HCT116 (cell line): ENCODE data around the gene LRRK1. TPM values are rescaled to one million over a fixed set of nuclear protein-coding genes. Genes with fewer than 3 reads are reported as not detected.

Experiments used
- ATAC-seq: fragments of 200-7000 bp; cut with Tn5 transposase; 2 replicates; pipeline ENCODE4 v1.9.1; 2020; ENCODE audit warnings: mild to moderate bottlenecking, moderate library complexity
- BruUV-seq: library from RNA; stranded (reverse); fragments of 400-500 nt; replicated peaks from 2 replicates; lab custom pipeline; 2021; lab: Mats Ljungman, UMichigan
- CTCF ChIA-PET: fragments of 300-600 bp; sonication (Branson Sonifier 250); formaldehyde crosslinking; loops from one replicate; lab custom pipeline; 2021; ENCODE audit warnings: antibody characterized with exemption; lab: Charles Lee
- POLR2A ChIA-PET: fragments of 300-600, 350-600 bp; sonication (Branson Sonifier 250); formaldehyde crosslinking; loops from one replicate; lab custom pipeline; 2021; ENCODE audit warnings: antibody characterized with exemption; lab: Charles Lee
- RAD21 ChIA-PET, 2 experiments: fragments of 300-600 bp; sonication (Branson Sonifier 250); formaldehyde crosslinking; loops; one replicate each; lab custom pipeline; 2023; ENCODE audit warnings: low total read pairs in 2 of 2; ENCODE audit not compliant: uncharacterized antibody in 2 of 2, unreplicated experiment in 2 of 2, low non-redundant PET in 1 of 2; lab: Charles Lee
- DNase-seq: peaks from one replicate; pipeline ENCODE4 v3.0.0-alpha.2; 2010; ENCODE audit warnings: low read depth, low spot score
- H2AFZ ChIP-seq: fragments of 200-600 bp; shearing (Covaris generic), sonication (generic); 2 replicates; pipeline ENCODE4 v1.6.1; 2017; ENCODE audit warnings: low read depth, mixed run types, mixed read lengths, antibody characterized with exemption, low read length; ENCODE audit not compliant: poor library complexity, severe bottlenecking
- H3K27ac ChIP-seq: 2 replicates; pipeline ENCODE4 v1.5.1; 2012; ENCODE audit warnings: low read depth, low read length
- H3K27me3 ChIP-seq: fragments of 200-600 bp; sonication (generic); 2 replicates; pipeline ENCODE4 v1.6.1; 2016; ENCODE audit warnings: mixed run types, low read length, mixed read lengths; ENCODE audit not compliant: insufficient read depth
- H3K36me3 ChIP-seq, 2 experiments: fragments of 200-500 bp in 1 of 2; fragments of 200-600 bp in 1 of 2; sonication (Bioruptor generic) in 1 of 2; sonication (generic) in 1 of 2; 2 replicates each; pipeline versions ENCODE4 v1.5.1 to v1.6.1; 2014 to 2016; ENCODE audit warnings: low read length in 2 of 2, inconsistent platforms in 1 of 2, mixed read lengths in 1 of 2, mixed run types in 1 of 2; ENCODE audit not compliant: insufficient read depth in 2 of 2, control insufficient read depth in 1 of 2
- H3K4me1 ChIP-seq, 2 experiments: fragments of 200-600 bp in 1 of 2; sonication (generic) in 1 of 2; 2 replicates each; pipeline versions ENCODE4 v1.5.1 to v1.6.1; 2012 to 2017; ENCODE audit warnings: low read length in 2 of 2, inconsistent platforms in 1 of 2, mild to moderate bottlenecking in 1 of 2, mixed read lengths in 1 of 2, mixed run types in 1 of 2, moderate library complexity in 1 of 2; ENCODE audit not compliant: insufficient read depth in 2 of 2, control insufficient read depth in 1 of 2
- H3K4me2 ChIP-seq: fragments of 200-600 bp; sonication (generic); 2 replicates; pipeline ENCODE4 v1.6.1; 2017; ENCODE audit warnings: mixed run types, low read length, mixed read lengths
- H3K4me3 ChIP-seq, 2 experiments: fragments of 200-600 bp in 1 of 2; sonication (generic) in 1 of 2; replicated peaks in 1 of 2; 2 replicates each; pipeline ENCODE4 v1.5.1; 2011 to 2016; ENCODE audit warnings: low read length in 2 of 2, control low read depth in 1 of 2, low read depth in 1 of 2, mild to moderate bottlenecking in 1 of 2, mixed read lengths in 1 of 2, mixed run types in 1 of 2
- H3K79me2 ChIP-seq: fragments of 200-600 bp; sonication (generic); 2 replicates; pipeline ENCODE4 v1.6.1; 2017; ENCODE audit warnings: mild to moderate bottlenecking, mixed run types, low read length, moderate library complexity, mixed read lengths; ENCODE audit not compliant: insufficient read depth
- H3K9ac ChIP-seq: fragments of 200-600 bp; sonication (generic); 2 replicates; pipeline ENCODE4 v1.6.1; 2016; ENCODE audit warnings: low read length, mixed read lengths
- H3K9me2 ChIP-seq: fragments of 200-600 bp; sonication (generic), shearing (Covaris generic); 2 replicates; pipeline ENCODE4 v1.6.1; 2017; ENCODE audit warnings: mixed run types, mild to moderate bottlenecking, moderate library complexity; ENCODE audit not compliant: insufficient read depth
- H3K9me3 ChIP-seq, 2 experiments: fragments of 200-500 bp in 1 of 2; fragments of 200-600 bp in 1 of 2; sonication (Bioruptor generic) in 1 of 2; sonication (generic) in 1 of 2; 2 replicates each; pipeline ENCODE4 v1.6.1; 2014 to 2017; ENCODE audit warnings: low read length in 2 of 2, mixed read lengths in 2 of 2, inconsistent platforms in 1 of 2, low read depth in 1 of 2, mild to moderate bottlenecking in 1 of 2, mixed run types in 1 of 2, moderate library complexity in 1 of 2; ENCODE audit not compliant: control insufficient read depth in 1 of 2, insufficient read depth in 1 of 2
- H4K20me1 ChIP-seq: fragments of 200-600 bp; sonication (generic), shearing (Covaris generic); 2 replicates; pipeline ENCODE4 v1.6.1; 2017; ENCODE audit warnings: mixed run types, mild to moderate bottlenecking, moderate library complexity; ENCODE audit not compliant: insufficient read depth
- CEBPB ChIP-seq: IDR thresholded peaks from 2 replicates; pipeline ENCODE4 v1.6.1; 2012; ENCODE audit warnings: low read depth
- ELF1 ChIP-seq: IDR thresholded peaks from 2 replicates; pipeline ENCODE4 v1.6.1; 2012; ENCODE audit warnings: low read depth, borderline replicate concordance
- EZH2 ChIP-seq: fragments of 200-600 bp; sonication (generic); IDR thresholded peaks from 2 replicates; pipeline ENCODE4 v1.6.1; 2017; ENCODE audit warnings: antibody characterized with exemption, mixed run types
- EZH2phosphoT487 ChIP-seq: fragments of 200-600 bp; IDR thresholded peaks from 2 replicates; pipeline ENCODE4 v1.6.1; 2018; ENCODE audit warnings: antibody characterized with exemption, borderline replicate concordance
- JUND ChIP-seq: IDR thresholded peaks from 2 replicates; pipeline ENCODE4 v1.6.1; 2012
- POLR2A ChIP-seq: IDR thresholded peaks from 2 replicates; pipeline ENCODE4 v1.7.0; 2011; ENCODE audit warnings: borderline replicate concordance; ENCODE audit not compliant: insufficient read depth, insufficient read length; ENCODE audit errors: extremely low read depth
- POLR2AphosphoS5 ChIP-seq: IDR thresholded peaks from 2 replicates; pipeline ENCODE4 v1.6.1; 2011; ENCODE audit warnings: mild to moderate bottlenecking, low read depth, low read length, moderate library complexity
- SIN3A ChIP-seq: IDR thresholded peaks from 2 replicates; pipeline ENCODE4 v1.6.1; 2012; ENCODE audit warnings: low read depth
- SP1 ChIP-seq: IDR thresholded peaks from 2 replicates; pipeline ENCODE4 v1.6.1; 2012; ENCODE audit warnings: low read depth
- YY1 ChIP-seq: IDR thresholded peaks from 2 replicates; pipeline ENCODE4 v1.6.1; 2011; ENCODE audit warnings: low read length, low read depth, moderate library complexity, mild to moderate bottlenecking; ENCODE audit not compliant: insufficient replicate concordance; ENCODE audit errors: extremely low read depth
- ZFX ChIP-seq: fragments of 450-650 bp; IDR thresholded peaks from 2 replicates; pipeline ENCODE4 v1.6.1; 2017
- intact Hi-C: fragments of 100-400 bp; cut with micrococcal nuclease; formaldehyde crosslinking; loops from 2 replicates; pipeline ENCODE4 v1.10.0; 2022
- total RNA-seq: library from RNA; stranded (reverse); gene quantifications from one replicate; pipeline ENCODE4 v1.2.1, GENCODE V29; 2021; ENCODE audit not compliant: unreplicated experiment
- TF ChIP-seq, protein P1 (sequence below): IDR thresholded peaks from 2 replicates; pipeline ENCODE4 v1.6.1; 2012
- TF ChIP-seq, protein P2 (sequence below), 3 experiments: fragments of 200-600 bp in 1 of 3; sonication (generic) in 1 of 3; IDR thresholded peaks in 2 of 3; conservative IDR thresholded peaks in 1 of 3; 2 replicates each; pipeline ENCODE4 v1.5.1; 2012 to 2017; ENCODE audit warnings: low read depth in 2 of 3, low read length in 2 of 3, antibody characterized with exemption in 1 of 3, borderline replicate concordance in 1 of 3, control low read depth in 1 of 3, mild to moderate bottlenecking in 1 of 3, mixed read lengths in 1 of 3, mixed run types in 1 of 3, moderate library complexity in 1 of 3; ENCODE audit not compliant: insufficient read depth in 1 of 3

LRRK1 gene
- total RNA-seq, 1 experiment from 2014 or later: 21.6 TPM

DNA sequence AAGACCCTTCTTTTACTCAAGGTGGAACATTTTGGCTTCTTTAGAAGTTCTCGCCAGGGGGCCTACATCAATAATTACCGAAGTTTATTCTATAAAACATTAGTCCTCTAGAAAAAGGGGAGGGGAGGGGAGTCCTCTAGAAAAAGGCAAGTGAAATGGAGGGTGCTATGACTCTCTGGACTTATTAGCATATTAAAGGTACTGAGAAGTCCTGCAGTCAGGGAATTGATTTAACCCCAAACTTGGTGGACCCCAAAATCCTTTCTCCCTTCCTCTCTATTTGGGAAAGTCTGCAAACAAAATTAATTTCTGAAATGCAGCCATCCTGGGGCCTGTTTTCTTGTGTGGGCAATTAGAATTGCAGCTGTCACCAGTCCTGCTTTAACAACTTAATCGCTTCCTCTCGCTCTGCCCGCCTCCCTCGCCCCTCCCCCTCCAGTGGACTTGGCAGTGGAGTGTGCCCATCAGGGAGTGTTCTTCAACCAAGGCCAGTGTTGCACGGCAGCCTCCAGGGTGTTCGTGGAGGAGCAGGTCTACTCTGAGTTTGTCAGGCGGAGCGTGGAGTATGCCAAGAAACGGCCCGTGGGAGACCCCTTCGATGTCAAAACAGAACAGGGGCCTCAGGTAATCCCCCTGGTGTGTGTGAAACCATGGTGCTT lies 18.9 kb upstream of the LRRK1 start:
- intact Hi-C loops: no loop called here
- peaks cover 32 to 98% of the 10 kb centered on the region in 2 experiments for H3K36me3 ChIP-seq
- H3K79me2 ChIP-seq: peaks cover 72% of the 10 kb centered on the region; the same call in 1 of the 2 replicates
- no peak overlapping the region for H2AFZ ChIP-seq
- ChIA-PET POLR2A (no interaction called here), RAD21 (no interaction called here), CTCF (no interaction called here)
- no peak overlapping the region for H3K9ac ChIP-seq
- no peaks in the 10 kb centered on the region for H3K9me3 ChIP-seq
- ATAC-seq (no peak), DNase-seq (no peak)
- H3K27ac ChIP-seq: no peak overlapping the region
- no TSS peak for BruUV-seq
- H3K4me3 ChIP-seq: no peak overlapping the region
- H4K20me1 ChIP-seq: peaks cover 12% of the 10 kb centered on the region; the same call in 1 of the 2 replicates
- no peak for TF ChIP-seq EZH2
- TF ChIP-seq CEBPB: no peak
- no peak for TF ChIP-seq ZFX
- TF ChIP-seq POLR2AphosphoS5: no peak
- TF ChIP-seq YY1: no peak
- TF ChIP-seq EZH2phosphoT487: no peak
- no peak for TF ChIP-seq SP1
- TF ChIP-seq SIN3A: no peak
- TF ChIP-seq, protein P1, sequence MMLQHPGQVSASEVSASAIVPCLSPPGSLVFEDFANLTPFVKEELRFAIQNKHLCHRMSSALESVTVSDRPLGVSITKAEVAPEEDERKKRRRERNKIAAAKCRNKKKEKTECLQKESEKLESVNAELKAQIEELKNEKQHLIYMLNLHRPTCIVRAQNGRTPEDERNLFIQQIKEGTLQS: no peak
- no peak for TF ChIP-seq ELF1
- no peak for TF ChIP-seq JUND
- TF ChIP-seq POLR2A: no peak
- TF ChIP-seq, protein P2, sequence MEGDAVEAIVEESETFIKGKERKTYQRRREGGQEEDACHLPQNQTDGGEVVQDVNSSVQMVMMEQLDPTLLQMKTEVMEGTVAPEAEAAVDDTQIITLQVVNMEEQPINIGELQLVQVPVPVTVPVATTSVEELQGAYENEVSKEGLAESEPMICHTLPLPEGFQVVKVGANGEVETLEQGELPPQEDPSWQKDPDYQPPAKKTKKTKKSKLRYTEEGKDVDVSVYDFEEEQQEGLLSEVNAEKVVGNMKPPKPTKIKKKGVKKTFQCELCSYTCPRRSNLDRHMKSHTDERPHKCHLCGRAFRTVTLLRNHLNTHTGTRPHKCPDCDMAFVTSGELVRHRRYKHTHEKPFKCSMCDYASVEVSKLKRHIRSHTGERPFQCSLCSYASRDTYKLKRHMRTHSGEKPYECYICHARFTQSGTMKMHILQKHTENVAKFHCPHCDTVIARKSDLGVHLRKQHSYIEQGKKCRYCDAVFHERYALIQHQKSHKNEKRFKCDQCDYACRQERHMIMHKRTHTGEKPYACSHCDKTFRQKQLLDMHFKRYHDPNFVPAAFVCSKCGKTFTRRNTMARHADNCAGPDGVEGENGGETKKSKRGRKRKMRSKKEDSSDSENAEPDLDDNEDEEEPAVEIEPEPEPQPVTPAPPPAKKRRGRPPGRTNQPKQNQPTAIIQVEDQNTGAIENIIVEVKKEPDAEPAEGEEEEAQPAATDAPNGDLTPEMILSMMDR (IDR thresholded peaks at IDR 0.05 in 2 of 3, conservative IDR thresholded peaks at IDR 0.05 in 1 of 3; ENCODE audit: borderline replicate concordance in 1 of 3, insufficient read depth in 1 of 3, low read depth in 2 of 3, low read length in 2 of 3): no peak
- no peak overlapping the region for H3K4me2 ChIP-seq
- H3K4me1 ChIP-seq: no peaks in the 10 kb centered on the region
- H3K9me2 ChIP-seq: no peaks in the 10 kb centered on the region
- H3K27me3 ChIP-seq: no peaks in the 10 kb centered on the region
